GM21360 (cell line): ENCODE measurements around the gene MED16.

ENCODE experiments used
- ATAC-seq: cut with Tn5 transposase; IDR thresholded peaks from one replicate; pipeline ENCODE4 v1.9.1; 2021; ENCODE audit warnings: mild to moderate bottlenecking, moderate library complexity; ENCODE audit not compliant: unreplicated experiment

MED16 gene

GRCh38 chr19:875265-875879, 17.6 kb downstream of the MED16 start:
- no peak for ATAC-seq

- ATAC-seq, result no peak
Observed at GRCh38 chr19:873561-874041, 19.4 kb downstream of the MED16 start.

DNA sequence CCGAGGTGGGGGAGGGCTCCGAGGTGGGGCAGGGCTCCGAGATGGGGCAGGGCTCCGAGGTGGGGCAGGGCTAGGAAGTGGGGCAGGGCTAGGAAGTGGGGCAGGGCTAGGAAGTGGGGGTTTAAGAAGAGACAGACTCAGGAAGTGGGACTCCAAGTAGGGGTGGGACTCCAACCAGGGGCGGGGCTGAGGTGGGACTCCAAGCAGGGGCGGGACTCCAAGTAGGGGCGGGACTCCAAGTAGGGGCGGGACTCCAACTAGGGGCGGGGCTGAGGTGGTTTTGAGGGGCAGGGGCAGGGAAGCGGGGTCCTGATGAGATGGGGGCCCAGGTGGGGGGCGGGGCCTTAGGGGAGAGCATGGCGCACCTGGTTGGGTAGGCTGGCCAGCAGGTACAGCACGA, 19.9 kb downstream of the MED16 start:
- no peak for ATAC-seq

DNA sequence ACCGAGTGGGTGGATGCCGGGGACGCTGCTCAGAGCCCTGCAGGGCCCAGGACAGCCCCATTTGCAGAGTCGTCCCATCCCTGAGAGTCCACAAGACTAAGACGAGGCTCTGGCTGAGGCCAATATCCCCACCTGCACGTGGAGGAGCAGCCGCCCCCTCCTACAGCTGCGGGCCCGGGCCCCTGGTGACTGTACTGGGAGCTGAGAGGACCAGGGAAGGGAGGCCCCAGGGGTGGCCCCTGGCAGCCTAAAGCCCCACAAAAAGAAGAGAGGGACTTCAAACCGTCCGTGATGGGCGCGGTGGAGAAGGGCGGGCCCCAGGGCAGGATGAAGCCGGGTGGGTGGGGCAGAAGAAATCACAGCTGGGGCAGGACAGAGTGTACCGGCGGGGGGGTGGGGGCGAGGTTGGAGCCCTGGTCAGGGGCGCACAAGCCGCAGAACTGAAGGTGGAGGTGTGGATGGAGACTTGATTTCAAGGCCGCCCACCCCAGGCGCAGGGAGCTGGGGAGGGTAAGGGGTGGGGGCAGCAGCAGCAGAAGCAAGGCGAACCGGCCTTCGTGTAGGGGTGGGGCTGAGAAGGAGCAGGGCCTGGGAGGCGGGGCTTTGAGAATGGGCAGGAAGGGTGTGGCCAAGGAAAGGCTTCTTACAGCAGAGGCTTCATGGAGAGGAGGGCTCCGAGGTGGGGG, 20.6 kb downstream of the MED16 start:
- ATAC-seq, result no peak

GRCh38 chr19:871446-872265, 21.3 kb downstream of the MED16 start:
- ATAC-seq, result no peak

DNA sequence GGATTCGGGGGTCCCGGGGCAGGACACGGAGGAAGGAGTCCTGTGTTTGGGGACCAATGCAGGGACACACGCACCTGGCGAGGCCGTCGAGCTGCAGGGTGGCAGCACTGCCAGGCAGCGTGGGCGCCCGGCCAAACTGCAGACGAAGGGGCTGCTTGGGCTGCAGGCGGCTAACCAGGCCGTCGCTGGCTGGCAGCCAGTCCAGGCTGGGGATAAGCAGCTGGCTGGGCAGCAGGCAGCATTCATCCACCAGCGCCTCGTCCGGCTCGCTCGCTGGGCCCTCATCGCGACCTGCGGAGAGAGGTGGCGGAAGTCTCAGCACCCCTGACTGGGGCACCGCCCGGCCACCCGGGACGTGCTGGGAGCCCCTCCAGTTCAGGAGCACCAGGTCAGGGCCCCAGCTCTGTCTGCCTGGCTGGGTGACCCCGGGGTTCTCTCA, 22.0 kb downstream of the MED16 start:
- ATAC-seq, result no peak

DNA sequence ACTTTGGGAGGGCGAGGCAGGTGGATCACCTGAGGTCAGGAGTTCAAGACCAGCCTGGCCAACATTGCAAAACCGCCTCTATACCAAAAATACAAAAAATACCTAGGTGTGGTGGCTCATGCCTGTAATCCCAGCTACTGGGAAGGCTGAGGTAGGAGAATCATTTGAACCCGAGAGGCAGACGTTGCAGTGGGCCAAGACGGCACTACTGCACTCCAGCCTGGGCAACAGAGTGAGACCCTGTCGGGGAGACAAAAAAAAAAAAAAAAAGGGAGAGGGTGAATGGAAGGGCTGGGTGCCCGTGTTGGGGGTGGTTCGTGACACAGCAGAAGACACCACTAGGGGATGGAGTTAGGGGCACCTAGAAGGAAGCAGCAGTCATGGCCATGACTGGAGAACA, 22.7 kb downstream of the MED16 start:
- ATAC-seq, result no peak

DNA sequence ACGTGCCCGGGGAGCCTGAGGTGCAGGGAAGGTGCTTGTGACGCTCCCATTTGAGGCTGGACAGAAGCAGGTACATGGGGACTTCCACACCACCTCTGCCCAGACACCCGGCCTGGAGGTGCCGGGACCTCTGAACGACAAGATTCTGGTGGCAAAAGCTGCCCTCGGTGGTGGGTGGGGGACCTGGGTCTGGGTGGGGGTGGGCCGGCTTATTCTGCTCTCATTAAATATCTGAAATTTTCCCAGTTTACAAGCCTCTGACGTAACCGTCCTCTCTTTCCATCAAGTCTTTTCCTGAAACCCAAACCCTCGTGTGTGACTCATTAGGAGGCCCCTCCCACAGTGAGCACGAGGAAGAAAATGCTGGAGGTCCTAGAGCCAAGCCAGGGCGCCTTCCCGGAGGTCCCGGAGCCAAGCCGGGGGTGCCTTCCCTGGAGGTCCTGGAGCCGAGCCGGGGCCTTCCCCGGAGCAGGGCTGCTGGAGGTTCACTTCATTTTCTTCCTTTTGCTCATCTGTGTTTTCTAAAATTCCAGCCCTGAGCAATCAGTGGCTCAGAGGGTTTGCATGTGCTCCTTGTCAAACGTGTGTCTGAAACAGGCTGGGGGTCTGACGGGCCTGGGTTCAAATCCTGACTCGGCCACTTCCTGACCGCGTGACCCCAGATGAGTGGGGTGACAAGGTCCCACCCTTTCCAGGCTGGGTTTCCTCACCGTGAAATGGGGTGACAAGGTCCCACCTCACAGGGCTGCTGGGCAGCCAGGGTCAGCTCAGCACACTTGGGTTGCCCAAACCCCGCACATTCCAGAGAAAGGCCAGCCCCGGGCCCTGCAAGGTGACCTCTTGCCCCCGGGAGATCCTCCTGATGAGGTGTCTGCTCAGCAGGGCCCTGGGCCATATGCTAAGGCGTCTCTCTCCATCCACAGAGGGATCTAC, 23.5 kb downstream of the MED16 start:
- ATAC-seq, result no peak

GRCh38 chr19:868458-869244, 24.3 kb downstream of the MED16 start:
- ATAC-seq, result no peak

DNA sequence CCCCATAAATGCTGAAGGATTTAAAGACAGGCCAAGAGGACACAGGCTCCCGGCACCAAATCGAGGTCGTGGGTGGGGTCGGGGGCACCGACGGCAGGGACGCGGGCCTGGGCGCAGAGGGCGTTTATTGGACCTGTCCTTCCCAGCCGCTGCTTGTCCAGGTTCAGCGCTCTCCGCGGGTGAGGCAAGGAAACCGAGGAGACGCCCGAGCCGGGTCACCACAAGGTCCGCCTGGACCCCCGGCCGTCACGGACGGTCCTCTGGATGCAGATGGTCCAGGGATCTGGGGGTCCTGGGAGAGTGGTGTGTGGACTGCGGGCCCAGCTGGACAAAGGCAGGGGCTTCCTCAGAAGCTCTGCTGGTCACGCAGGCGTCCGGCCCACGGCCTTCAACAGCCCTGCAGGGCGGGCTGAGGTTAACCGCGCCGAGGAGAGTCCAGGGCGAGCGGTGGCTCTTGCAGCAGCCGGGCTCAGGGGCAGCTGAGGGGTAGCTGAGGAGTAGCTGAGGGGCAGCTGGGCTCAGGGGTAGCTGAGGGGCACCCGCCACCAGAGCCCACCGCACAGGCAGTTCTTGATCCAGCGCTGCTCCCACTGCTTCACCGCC, 25.0 kb downstream of the MED16 start:
- ATAC-seq, result no peak

- no peak for ATAC-seq
Observed at GRCh38 chr19:867301-867793, 25.6 kb downstream of the MED16 start.

DNA sequence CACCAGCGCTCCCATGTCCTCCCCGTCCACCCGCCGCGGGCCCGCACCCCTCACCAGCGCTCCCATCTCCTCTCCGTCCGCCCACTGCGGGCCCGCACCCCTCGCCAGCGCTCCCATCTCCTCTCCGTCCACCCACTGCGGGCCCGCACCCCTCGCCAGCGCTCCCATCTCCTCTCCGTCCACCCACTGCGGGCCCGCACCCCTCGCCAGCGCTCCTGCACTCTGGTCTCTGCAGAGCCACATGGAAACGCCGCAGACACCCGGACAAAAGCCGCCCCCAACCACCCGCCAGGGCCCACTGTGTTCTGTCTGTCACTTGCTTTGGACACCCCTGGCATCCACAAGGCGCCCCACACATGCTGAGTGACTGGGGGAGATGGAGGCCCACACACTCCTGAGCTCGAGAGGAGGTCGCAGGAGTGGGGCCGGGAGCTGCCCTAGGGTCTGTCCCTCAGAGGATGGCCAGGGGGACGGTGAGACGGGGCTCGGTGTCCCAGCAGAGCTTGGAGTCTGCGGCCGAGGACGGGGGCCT, 26.2 kb downstream of the MED16 start:
- no peak for ATAC-seq

- ATAC-seq, result no peak
Observed at GRCh38 chr19:863315-863620, 29.7 kb downstream of the MED16 start.

DNA sequence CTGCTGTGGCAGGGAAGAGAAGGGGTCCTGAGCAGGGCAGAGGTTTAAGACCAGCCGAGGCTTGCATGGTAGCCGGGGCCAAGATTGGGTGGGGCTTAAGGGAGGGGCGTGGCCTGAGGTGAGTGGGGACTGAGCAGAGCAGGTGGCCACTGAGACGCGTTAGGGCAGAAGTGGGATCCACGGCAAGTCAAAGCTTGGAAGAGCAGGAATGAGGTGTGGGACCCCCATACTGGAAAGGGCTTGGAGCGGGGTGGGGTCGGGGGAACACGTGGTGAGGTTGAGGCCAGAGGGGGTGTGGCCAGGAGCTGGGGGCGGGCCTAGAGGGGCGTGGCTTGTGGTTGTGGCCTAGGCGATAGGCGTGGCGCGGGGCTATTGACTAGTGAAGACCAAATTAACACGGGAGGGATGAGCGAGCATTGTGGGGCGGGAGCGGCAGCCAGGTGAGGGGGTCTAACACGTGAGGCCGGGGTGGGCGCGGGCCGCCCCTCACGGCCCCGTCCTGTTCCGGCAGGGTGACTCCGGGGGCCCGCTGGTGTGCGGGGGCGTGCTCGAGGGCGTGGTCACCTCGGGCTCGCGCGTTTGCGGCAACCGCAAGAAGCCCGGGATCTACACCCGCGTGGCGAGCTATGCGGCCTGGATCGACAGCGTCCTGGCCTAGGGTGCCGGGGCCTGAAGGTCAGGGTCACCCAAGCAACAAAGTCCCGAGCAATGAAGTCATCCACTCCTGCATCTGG, 30.2 kb downstream of the MED16 start:
- ATAC-seq, result no peak

GRCh38 chr19:861756-862580, 31.0 kb downstream of the MED16 start:
- ATAC-seq, result no peak

DNA sequence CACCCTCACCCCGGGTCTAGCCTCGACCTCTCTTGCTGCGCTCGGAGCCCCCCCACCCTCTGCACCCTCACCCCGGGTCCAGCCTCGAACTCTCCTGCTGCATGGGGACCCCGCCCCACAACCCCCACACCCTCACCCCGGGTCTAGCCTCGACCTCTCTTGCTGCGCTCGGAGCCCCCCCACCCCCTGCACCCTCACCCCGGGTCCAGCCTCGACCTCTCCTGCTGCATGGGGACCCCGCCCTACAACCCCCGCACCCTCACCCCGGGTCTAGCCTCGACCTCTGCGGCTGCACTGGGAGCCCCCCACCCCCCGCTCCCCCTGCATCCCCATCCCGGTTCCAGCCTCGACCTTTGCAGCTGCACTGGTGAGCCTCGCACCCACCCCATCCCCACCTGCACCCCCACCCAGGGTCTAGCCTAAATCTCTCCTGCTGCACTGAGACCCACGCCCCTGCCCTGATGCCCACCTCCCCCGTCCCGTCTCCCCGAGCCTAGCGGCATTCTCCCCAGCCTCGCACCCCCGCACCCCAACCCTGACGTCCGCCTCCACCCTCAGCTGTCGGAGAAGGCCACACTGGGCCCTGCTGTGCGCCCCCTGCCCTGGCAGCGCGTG, 31.7 kb downstream of the MED16 start:
- no peak for ATAC-seq
